ENCODE results near the gene ATP5ME. TPM values are rescaled to one million over a fixed set of nuclear protein-coding genes. Genes with fewer than 3 reads are reported as not detected.
A peak's percentile ranks its signal among the peaks of the same experiment; 100 is the strongest.
"Not testable (repeated sequence)": the region's sequence is repeated elsewhere in the genome, so short reads cannot be mapped to it uniquely, and the experiment has no call there.

ATP5ME gene
- total and polyA plus RNA-seq, 4 experiments from 2014 or later: 137 to 542 (median 285) TPM

GRCh38 chr4:704198-704891, 30.3 kb upstream of the ATP5ME start:
- H3K27ac Mint-ChIP-seq: peak overlapping the region in 2 of 7 donors; percentile 4 to 36
- ChIA-PET CTCF (ENCODE audit: partially characterized antibody) (interaction anchor here (0.6 kb wide), 1 partner anchor 88 kb away, joined by 5 read pairs; no protein-coding TSS in a partner anchor), POLR2A (ENCODE audit: partially characterized antibody) (no interaction called here)
- H3K4me3 Mint-ChIP-seq: peak overlapping the region in 4 of 8 donors; percentile 26 to 84 (median 50)
- intact Hi-C loops (cut with micrococcal nuclease): no loop called here
- no peaks in the 10 kb centered on the region for H3K9me3 ChIP-seq (ENCODE audit: control insufficient read depth in 1 of 2, low read length in 2 of 2)
- DNase-seq: no peak
- no peaks in the 10 kb centered on the region for H3K27me3 Mint-ChIP-seq
- no peaks in the 10 kb centered on the region for H3K36me3 Mint-ChIP-seq
- H3K36me3 ChIP-seq (ENCODE audit: insufficient read depth, low read length): no peaks in the 10 kb centered on the region
- H3K4me3 ChIP-seq (ENCODE audit: low read length in 2 of 2): no peak overlapping the region
- H3K9me3 Mint-ChIP-seq: no peaks in the 10 kb centered on the region
- H3K4me1 Mint-ChIP-seq: peaks cover 10 to 28% (median 17%) of the 10 kb centered on the region in 4 donors
- H3K27ac ChIP-seq (ENCODE audit: low read depth, low read length): no peak overlapping the region
- peaks cover 35% of the 10 kb centered on the region for H3K4me1 ChIP-seq (ENCODE audit: insufficient read depth, low read length)
- no peaks in the 10 kb centered on the region for H3K27me3 ChIP-seq (ENCODE audit: insufficient read depth, low read length)

DNA sequence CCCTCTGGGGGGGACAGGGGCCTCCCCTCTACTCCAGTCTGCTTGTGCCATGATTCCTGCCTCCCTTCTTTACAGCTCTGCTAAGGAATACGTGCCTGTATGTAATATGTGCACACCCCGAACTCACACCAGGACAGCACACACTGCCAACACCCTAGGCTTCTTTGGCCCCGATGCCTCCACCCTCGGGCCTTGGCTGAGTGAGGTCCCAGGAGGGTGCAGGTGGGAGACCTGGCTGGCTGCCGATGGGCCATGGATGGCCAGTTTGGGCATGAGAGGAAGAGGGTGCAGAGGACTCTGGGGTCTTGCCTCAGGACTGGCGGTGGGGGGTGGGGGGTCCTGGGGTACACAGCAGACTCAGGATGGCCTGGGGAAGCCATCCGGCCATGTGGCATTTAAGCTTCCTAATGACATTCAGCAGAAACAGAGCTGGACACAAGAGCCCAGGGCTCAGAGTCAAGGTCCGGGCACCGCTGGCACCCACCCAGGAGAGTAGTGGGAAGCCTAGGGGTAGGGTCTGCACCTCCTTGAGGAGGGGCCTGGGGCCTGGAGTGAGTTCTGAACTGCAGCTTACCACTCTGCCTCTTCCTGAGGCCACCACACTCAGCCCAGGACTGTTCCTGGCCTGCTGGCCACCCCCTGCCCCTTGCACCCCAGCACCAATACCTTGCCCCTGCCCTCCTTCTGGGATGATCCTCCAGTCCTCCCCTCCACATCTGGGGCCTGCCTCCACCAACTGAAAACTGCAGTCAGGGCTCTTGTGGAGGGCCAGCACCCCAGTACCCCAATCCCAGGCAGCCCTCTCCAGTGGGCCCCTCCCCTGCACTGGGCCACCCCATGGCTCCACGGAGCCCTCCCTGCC, 29.5 kb upstream of the ATP5ME start:
- ChIA-PET CTCF (ENCODE audit: partially characterized antibody) (interaction anchor here (0.6 kb wide), 1 partner anchor 88 kb away, joined by 5 read pairs; no protein-coding TSS in a partner anchor), POLR2A (ENCODE audit: partially characterized antibody) (no interaction called here)
- Mint-ChIP-seq H3K36me3 (no peaks in the 10 kb centered on the region), H3K9me3 (no peaks in the 10 kb centered on the region), H3K27ac (peak overlapping the region in 1 of 7 donors; percentile 51), H3K4me1 (peaks cover 8 to 28% (median 13%) of the 10 kb centered on the region in 4 donors), H3K27me3 (no peaks in the 10 kb centered on the region), H3K4me3 (no peak overlapping the region)
- Histone ChIP-seq H3K36me3 (ENCODE audit: insufficient read depth, low read length) (no peaks in the 10 kb centered on the region), H3K4me1 (ENCODE audit: insufficient read depth, low read length) (peaks cover 30% of the 10 kb centered on the region), H3K9me3 (ENCODE audit: control insufficient read depth in 1 of 2, low read length in 2 of 2) (no peaks in the 10 kb centered on the region), H3K27ac (ENCODE audit: low read depth, low read length) (no peak overlapping the region), H3K4me3 (ENCODE audit: low read length in 2 of 2) (no peak overlapping the region), H3K27me3 (ENCODE audit: insufficient read depth, low read length) (no peaks in the 10 kb centered on the region)
- intact Hi-C loops (cut with micrococcal nuclease): no loop called here
- no peak for DNase-seq

- peaks cover 24% of the 10 kb centered on the region for H3K4me1 ChIP-seq (ENCODE audit: insufficient read depth, low read length)
- peak overlapping the region in 3 of 7 donors; percentile 30 to 74 (median 52) for H3K27ac Mint-ChIP-seq
- H3K36me3 ChIP-seq (ENCODE audit: insufficient read depth, low read length): no peaks in the 10 kb centered on the region
- H3K4me3 Mint-ChIP-seq: peak overlapping the region in 2 of 8 donors; percentile 32 to 36
- no peak for DNase-seq
- H3K4me1 Mint-ChIP-seq: peaks cover 8 to 26% (median 11%) of the 10 kb centered on the region in 4 donors
- H3K9me3 Mint-ChIP-seq: no peaks in the 10 kb centered on the region
- H3K27ac ChIP-seq (ENCODE audit: low read depth, low read length): no peak overlapping the region
- ChIA-PET POLR2A (ENCODE audit: partially characterized antibody) (no interaction called here), CTCF (ENCODE audit: partially characterized antibody) (no interaction called here)
- no peaks in the 10 kb centered on the region for H3K9me3 ChIP-seq (ENCODE audit: control insufficient read depth in 1 of 2, low read length in 2 of 2)
- intact Hi-C loops (cut with micrococcal nuclease): no loop called here
- no peaks in the 10 kb centered on the region for H3K27me3 ChIP-seq (ENCODE audit: insufficient read depth, low read length)
- no peaks in the 10 kb centered on the region for H3K36me3 Mint-ChIP-seq
- H3K27me3 Mint-ChIP-seq: no peaks in the 10 kb centered on the region
- H3K4me3 ChIP-seq (ENCODE audit: low read length in 2 of 2): no peak overlapping the region
Measured at GRCh38 chr4:702618-703048, 28.6 kb upstream of the ATP5ME start.

DNA sequence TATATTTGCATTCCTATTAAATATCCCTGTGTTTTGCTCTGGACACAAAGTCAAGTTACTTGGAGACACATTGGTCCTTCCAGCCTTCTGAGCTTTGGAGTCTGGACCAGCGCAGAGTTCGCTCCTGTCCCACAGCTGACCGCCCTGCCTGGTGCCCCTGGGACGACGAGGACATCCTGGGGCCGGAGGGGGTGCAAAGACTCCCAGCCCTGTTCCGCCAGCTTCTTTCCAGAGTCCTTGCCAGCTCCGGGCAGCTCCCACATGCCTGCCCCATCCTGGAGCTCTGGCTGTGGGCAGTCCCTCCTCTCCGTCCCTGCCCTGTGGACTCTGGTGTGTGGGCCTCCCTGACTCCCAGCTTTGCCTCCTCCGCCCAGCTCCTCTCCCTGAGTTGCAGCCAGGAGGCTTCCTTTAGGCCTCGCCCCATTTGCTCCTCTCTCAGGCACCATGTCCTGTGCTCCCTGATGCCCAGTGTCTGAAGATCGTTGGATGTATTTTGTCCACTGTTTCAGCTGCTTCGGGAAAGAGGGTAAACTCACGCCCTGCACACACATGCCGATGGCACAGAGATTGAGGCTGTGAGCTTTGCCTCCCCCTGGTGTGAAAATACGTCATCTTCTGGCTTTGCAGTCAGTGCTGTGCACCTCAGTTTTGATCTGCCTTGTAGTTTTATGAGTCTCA, 26.6 kb upstream of the ATP5ME start:
- POLR2A ChIA-PET (ENCODE audit: partially characterized antibody): interaction anchor here (1.0 kb wide), 1 partner anchor 82 kb away, joined by 3 read pairs; no protein-coding TSS in a partner anchor
- H3K4me1 ChIP-seq (ENCODE audit: insufficient read depth, low read length): peaks cover 14% of the 10 kb centered on the region
- peak overlapping the region in 2 of 7 donors; percentile 25 to 39 for H3K27ac Mint-ChIP-seq
- H3K27ac ChIP-seq (ENCODE audit: low read depth, low read length): no peak overlapping the region
- H3K36me3 Mint-ChIP-seq: no peaks in the 10 kb centered on the region
- H3K9me3 ChIP-seq (ENCODE audit: control insufficient read depth in 1 of 2, low read length in 2 of 2): no peaks in the 10 kb centered on the region
- no peak overlapping the region for H3K4me3 ChIP-seq (ENCODE audit: low read length in 2 of 2)
- no peaks in the 10 kb centered on the region for H3K36me3 ChIP-seq (ENCODE audit: insufficient read depth, low read length)
- intact Hi-C loops (cut with micrococcal nuclease): no loop called here
- no peaks in the 10 kb centered on the region for H3K27me3 Mint-ChIP-seq
- H3K4me3 Mint-ChIP-seq: no peak overlapping the region
- no peaks in the 10 kb centered on the region for H3K27me3 ChIP-seq (ENCODE audit: insufficient read depth, low read length)
- no peaks in the 10 kb centered on the region for H3K9me3 Mint-ChIP-seq
- CTCF ChIA-PET (ENCODE audit: partially characterized antibody): no interaction called here
- no peak for DNase-seq
- peaks cover 8 to 26% (median 11%) of the 10 kb centered on the region in 4 donors for H3K4me1 Mint-ChIP-seq

GRCh38 chr4:699816-700580, 25.9 kb upstream of the ATP5ME start:
- H3K9me3 Mint-ChIP-seq: no peaks in the 10 kb centered on the region
- H3K4me3 ChIP-seq (ENCODE audit: low read length in 2 of 2): no peak overlapping the region
- H3K27me3 Mint-ChIP-seq: peaks cover 0 to 3% of the 10 kb centered on the region in 2 donors
- ChIA-PET CTCF (ENCODE audit: partially characterized antibody) (no interaction called here), POLR2A (ENCODE audit: partially characterized antibody) (interaction anchor here (1.0 to 1.5 kb wide), 3 partner anchors 24 to 82 kb away, joined by 3 to 4 read pairs (median 3); partner anchors contain the start of genes ATP5ME and MYL5)
- intact Hi-C loops (cut with micrococcal nuclease): no loop called here
- H3K36me3 Mint-ChIP-seq: no peaks in the 10 kb centered on the region
- H3K4me1 ChIP-seq (ENCODE audit: insufficient read depth, low read length): peaks cover 10% of the 10 kb centered on the region
- no peaks in the 10 kb centered on the region for H3K9me3 ChIP-seq (ENCODE audit: control insufficient read depth in 1 of 2, low read length in 2 of 2)
- H3K4me3 Mint-ChIP-seq: peak overlapping the region in 2 of 8 donors; percentile 11 to 76
- no peak overlapping the region for H3K27ac ChIP-seq (ENCODE audit: low read depth, low read length)
- peak overlapping the region in 3 of 7 donors; percentile 11 to 69 (median 39) for H3K27ac Mint-ChIP-seq
- H3K4me1 Mint-ChIP-seq: peaks cover 6 to 26% (median 10%) of the 10 kb centered on the region in 4 donors
- no peak for DNase-seq
- H3K36me3 ChIP-seq (ENCODE audit: insufficient read depth, low read length): no peaks in the 10 kb centered on the region
- H3K27me3 ChIP-seq (ENCODE audit: insufficient read depth, low read length): no peaks in the 10 kb centered on the region

GRCh38 chr4:694341-694940, 20.4 kb upstream of the ATP5ME start:
- H3K27ac ChIP-seq (ENCODE audit: low read depth, low read length); POLR2A ChIA-PET (ENCODE audit: partially characterized antibody); H3K4me3 ChIP-seq (ENCODE audit: low read length in 2 of 2); H3K4me1 Mint-ChIP-seq; H3K4me3 Mint-ChIP-seq; H3K4me1 ChIP-seq (ENCODE audit: insufficient read depth, low read length); H3K27me3 ChIP-seq (ENCODE audit: insufficient read depth, low read length); intact Hi-C loops (cut with micrococcal nuclease); H3K27me3 Mint-ChIP-seq; CTCF ChIA-PET (ENCODE audit: partially characterized antibody); H3K36me3 Mint-ChIP-seq; H3K36me3 ChIP-seq (ENCODE audit: insufficient read depth, low read length); H3K9me3 ChIP-seq (ENCODE audit: control insufficient read depth in 1 of 2, low read length in 2 of 2); DNase-seq; H3K9me3 Mint-ChIP-seq: not testable (repeated sequence)
- peak overlapping the region in 1 of 7 donors; percentile 14 for H3K27ac Mint-ChIP-seq

Data from CD4-positive, alpha-beta memory T cell (primary cell).